Skeletal muscle cell (primary cell): Measurements from ENCODE around the gene SDC1.

Experiments used
- DNase-seq: peaks from one replicate; pipeline ENCODE4 v3.0.0-alpha.2; 2010; ENCODE audit warnings: low read depth
- H3K4me3 ChIP-seq: 2 replicates; pipeline ENCODE4 v1.5.1; 2011; ENCODE audit warnings: low read depth, mild to moderate bottlenecking, control low read depth, low read length, moderate library complexity

Gene SDC1

GRCh38 chr2:20188851-20189250 is 36.1 kb downstream of the SDC1 start:
- no peak overlapping the region for H3K4me3 ChIP-seq
- DNase-seq, result no peak

DNA sequence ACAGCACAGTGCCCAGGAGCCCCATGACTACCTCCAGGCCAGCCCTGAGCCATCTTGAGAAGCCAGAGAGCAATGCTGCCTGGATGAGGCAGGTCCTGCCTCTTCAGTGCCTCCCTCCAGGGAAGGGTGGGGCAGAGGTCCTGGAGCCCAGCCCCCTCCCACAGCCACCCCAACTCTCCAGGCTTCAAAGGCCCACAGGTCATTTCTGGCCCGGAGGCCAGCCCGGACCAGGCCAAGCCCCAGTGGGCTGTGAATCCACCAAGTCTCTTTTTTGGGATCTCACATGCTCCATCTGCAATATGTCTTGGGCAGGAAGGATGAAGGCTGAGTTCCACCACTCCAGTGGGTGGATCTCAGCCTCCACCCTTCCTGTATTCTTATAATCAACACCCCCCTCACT is 36.7 kb downstream of the SDC1 start:
- no peak for DNase-seq

GRCh38 chr2:20187331-20187730 is 37.6 kb downstream of the SDC1 start:
- DNase-seq, result no peak

More for the DNA sequence above, 36.7 kb downstream of the SDC1 start:
- H3K4me3 ChIP-seq, result no peak overlapping the region

DNA sequence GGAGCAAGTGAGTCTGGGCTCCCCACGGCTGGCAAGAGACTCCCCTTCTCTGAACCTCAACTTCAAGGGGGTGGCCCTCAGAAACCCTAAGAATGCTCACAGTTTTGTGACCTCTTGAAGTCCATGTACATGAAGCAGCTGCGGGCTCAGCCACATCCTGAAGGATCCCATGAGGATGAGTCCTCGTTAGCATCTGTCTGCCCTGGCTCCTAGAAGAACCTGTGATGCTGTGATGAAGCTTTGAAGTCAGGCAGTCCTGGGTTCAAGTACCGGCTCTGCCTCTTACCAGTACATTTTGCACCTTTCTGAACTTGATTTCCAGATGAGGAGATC is 38.1 kb downstream of the SDC1 start:
- no peak for DNase-seq
- no peak overlapping the region for H3K4me3 ChIP-seq

More at GRCh38 chr2:20187331-20187730, 37.6 kb downstream of the SDC1 start:
- H3K4me3 ChIP-seq, result no peak overlapping the region

DNA sequence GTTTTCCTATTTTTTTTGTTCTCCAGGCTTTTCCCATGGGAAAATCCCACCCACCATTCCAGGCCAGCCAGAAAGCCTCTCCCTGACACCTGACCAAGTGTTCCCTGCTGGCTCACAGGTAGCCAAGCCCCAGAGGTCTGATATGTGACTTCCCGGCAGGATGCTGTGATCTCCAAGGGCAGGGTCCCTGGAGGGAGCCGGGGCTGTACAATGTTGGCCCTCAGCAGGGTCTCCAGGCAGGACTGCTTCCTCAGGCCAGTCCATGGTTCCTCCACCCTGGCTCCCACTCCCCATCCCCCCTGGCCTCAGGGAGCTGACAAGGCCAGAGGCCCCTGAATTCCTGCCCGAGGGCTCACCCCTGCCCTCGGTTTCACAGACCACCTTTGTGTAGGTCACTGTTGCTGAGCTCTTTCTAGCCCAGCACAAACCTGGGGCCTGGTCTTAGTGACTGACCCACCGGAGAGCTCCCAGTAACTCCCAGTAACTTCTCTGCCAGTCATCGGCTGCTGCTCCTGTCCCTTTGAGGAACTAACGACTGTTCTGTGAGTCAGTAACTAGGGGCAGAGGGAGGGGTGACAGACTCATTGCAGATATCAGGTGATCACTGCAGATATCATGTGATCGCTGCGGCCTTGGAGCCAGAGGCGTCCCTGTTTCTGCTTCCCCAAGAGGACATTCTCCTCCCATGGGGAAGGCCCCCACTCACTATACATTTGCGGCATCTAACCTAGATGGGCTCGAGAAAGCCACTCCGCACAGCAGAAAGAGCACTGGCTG is 38.7 kb downstream of the SDC1 start:
- no peak overlapping the region for H3K4me3 ChIP-seq
- DNase-seq, result no peak

GRCh38 chr2:20185176-20186022 is 39.5 kb downstream of the SDC1 start:
- DNase-seq, result peak; percentile 56

DNA sequence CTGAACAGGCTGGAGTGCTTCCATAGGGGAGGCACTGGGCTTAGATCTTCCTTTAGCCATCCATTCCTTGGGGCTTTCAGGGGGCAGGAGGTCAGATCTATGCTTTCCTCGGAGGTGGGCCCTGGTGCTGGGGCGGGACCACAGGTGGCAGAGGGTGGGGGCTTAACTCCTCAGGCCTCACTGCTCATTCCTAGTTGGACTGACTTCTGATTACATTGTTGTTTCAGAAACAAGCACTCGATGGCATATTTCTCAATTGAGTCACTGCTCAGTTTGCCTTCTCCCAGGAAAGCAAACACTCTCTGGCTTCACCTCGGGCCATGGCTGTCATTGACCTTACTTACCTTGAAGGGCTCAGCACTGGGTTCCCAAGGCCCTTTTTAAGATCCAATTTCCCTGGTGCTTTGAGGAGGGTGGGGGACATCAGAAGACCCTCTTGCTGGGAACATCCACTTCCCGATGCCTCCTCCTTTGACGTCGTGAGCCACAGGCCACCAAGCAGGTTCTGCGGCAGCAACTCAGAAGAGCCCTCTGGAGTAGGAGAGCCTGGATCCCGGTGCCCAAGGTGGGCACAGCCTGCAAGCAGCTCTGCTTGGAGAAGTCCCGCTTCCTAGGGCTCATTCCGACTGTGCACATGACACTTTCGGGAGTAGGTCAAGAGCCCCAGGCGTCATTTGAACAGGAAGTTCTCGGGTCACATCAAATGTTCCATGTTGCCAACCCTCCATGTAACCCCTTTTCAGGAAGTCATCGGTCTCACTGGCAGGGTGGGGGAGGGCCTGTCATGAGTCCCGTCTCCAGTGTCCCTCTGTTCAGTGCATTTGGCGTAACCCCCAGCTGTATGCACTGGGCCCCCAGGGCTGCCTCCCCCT is 40.6 kb downstream of the SDC1 start:
- DNase-seq, result no peak
- H3K4me3 ChIP-seq, result no peak overlapping the region

More at GRCh38 chr2:20185176-20186022, 39.5 kb downstream of the SDC1 start:
- H3K4me3 ChIP-seq, result no peak overlapping the region

DNA sequence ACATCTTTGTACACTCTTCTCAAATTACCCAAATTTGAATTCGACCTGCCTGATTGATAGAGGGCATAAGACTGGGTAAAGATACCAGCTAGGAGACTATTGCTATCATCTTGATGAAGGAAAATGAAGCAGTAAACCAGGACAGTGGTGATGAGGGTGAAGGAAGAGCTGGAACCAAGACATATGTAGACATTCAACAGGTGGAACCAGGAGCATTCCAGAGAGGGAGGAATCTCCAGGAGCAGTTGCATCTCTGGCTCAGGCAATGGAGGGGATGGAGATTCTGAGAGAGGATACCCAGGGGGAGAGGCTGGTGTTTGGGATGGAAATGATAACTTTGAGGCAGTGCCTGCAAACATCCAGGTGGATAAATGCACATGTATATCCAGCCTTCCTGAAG is 41.6 kb downstream of the SDC1 start:
- no peak for DNase-seq
- H3K4me3 ChIP-seq, result no peak overlapping the region

- peak; percentile 54 for DNase-seq
- no peak overlapping the region for H3K4me3 ChIP-seq
Measured at GRCh38 chr2:20182241-20182931, 42.5 kb downstream of the SDC1 start.

DNA sequence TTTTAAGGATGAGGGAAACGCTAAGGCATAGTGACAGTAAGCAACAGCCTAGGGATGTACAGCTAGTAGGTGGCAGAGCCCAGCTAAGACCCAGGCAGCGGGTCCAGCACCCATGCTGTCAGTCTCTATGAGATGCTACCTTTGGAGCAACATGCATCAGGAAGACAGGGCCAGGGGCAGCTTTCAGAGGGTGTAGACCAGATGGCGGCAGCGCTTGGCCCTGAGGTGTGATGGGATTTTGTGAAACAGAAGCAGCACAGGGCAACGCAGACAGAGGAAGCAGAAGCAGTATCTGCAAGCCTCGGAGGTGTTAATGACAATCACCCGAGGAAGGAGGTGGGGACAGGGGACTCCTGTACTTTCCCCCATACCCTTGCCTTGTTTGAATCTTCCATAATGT is 43.2 kb downstream of the SDC1 start:
- DNase-seq, result no peak
- H3K4me3 ChIP-seq, result no peak overlapping the region

- DNase-seq, result no peak
- no peak overlapping the region for H3K4me3 ChIP-seq
Measured at GRCh38 chr2:20180676-20181648, 44.0 kb downstream of the SDC1 start.

DNA sequence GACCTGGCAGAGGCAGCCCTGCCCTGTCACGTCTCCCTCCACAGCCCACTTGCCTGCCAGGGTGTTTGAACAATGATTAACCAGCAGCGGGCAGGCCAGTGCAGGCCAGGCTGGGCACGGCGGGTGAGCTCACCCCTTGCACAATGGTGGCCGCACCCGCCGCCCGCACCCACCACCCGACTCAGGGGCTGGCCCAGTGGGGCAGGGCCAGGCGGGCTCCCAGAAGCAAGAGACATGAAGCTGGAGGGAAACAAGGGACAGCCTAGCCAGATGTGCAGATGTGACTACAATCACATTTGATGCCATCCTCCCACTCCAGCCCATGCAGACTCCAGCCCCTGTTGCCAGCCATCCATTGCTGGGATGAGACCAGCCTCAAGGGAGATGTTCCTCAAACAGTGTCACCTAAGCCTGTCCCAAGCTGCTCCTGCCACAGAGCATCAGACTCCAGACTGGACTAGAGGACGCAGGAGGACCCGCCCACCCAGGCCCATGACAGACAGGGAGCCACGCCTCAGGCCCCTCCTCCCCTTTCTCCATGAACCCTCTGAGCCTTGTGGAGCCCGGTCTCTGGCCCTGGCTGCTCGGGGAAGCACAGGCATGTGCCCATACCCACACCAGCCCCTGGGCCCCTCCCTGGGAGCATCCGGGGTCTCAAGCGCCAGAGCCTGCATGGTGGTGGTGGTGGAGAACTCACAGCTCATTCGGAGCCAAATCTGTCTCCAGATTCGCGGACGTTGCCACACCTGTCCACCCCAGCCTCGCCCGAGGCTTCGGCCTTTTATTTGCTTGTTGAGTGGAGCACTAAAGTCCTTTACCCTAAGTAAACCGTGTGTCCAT is 45.0 kb downstream of the SDC1 start:
- DNase-seq, result no peak
- no peak overlapping the region for H3K4me3 ChIP-seq

DNA sequence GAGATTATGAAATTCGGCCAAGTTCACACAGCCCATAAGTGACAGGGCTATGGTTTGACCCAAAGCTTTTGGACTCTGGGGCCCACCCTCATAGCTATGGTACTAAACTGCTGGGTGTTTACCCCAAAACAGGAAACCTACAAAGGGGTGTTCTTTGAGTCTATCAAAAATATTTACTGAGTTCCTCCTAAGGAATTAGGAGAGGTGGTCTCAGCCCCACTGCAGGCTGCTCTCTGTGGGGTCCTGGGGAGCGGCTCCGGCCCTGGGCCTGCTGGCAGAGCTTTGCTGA is 45.5 kb downstream of the SDC1 start:
- no peak for DNase-seq
- H3K4me3 ChIP-seq, result no peak overlapping the region

GRCh38 chr2:20178666-20179465 is 46.1 kb downstream of the SDC1 start:
- no peak overlapping the region for H3K4me3 ChIP-seq
- DNase-seq, result no peak

DNA sequence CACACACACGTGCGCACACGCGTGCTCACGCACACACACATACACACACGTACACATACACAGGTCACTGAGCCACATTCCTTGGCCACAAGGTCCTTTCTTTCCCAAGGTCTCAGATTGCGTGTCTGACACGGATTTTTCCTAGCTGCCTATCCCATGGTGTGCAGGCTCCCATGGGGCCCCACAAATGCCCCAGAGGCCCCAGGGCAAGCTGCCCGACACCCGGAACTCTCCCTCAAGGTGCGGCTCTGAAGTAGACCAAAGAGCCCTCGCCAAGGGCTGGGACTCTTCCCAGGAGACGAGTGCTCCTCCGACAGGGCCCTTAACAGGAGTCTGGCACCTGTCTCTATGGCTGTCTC is 46.7 kb downstream of the SDC1 start:
- DNase-seq, result no peak
- no peak overlapping the region for H3K4me3 ChIP-seq

GRCh38 chr2:20177556-20178248 is 47.2 kb downstream of the SDC1 start:
- DNase-seq, result no peak
- H3K4me3 ChIP-seq, result no peak overlapping the region
